SH-SY5Y (cell line): ENCODE data around the gene IGF1R.

Experiments used
- GATA2 ChIP-seq: IDR thresholded peaks from 2 replicates; pipeline ENCODE4 v1.6.1; 2011; ENCODE audit warnings: mild to moderate bottlenecking, low read depth, low read length
- GATA3 ChIP-seq: IDR thresholded peaks from 2 replicates; pipeline ENCODE4 v1.6.1; 2011; ENCODE audit warnings: low read depth, mild to moderate bottlenecking, low read length, moderate library complexity

GRCh38 chr15:98802187-98802586 lies 153.8 kb downstream of the IGF1R start:
- TF ChIP-seq GATA3 (no peak), GATA2 (no peak)
